ENCODE results near the gene HIRA. TPM values are rescaled to one million over a fixed set of nuclear protein-coding genes. Genes with fewer than 3 reads are reported as not detected.
A peak's percentile ranks its signal among the peaks of the same experiment; 100 is the strongest.

HIRA gene
- total RNA-seq, 2 experiments from 2014 or later, result 31.2 to 55.7 TPM

DNA sequence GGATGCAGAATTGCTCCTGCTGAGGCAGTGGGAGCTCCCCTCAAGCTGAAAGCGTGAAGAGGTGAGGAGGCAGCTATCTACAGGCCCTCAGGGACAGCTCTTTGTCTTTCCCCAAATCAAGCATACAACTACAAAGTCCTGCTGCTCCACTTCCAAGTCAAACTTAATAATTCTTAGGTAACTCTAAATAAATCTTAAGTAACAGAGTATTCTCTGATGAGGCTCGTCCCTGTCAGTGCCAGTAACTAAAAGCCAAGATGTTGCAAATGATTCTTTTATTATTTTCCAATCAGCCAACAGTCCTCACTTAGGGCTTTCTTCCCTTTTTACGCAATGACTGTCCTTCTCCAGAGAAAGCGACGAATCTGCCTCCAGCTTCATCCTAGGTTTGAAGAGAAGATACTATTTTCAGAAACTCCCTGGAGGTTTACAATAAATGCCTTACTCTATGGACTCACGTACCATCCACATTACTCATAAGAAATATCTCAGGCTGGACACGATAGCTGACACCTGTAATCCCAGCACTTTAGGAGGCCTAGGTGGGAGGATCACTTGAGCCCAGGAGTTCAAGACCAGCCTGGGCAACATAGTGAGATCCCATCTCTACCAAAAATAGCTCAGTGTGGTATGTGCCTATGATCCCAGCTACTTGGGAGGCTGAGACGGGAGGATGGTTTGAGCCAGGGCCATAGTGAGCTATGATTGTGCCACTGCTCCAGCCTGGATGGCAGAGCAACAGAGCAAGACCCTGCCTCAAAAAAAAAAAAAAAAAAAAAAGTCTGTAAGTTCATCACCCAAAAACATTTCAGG, 19.0 kb upstream of the HIRA start:
- intact Hi-C loops (cut with micrococcal nuclease; ENCODE audit: unreplicated experiment), result no loop called here

DNA sequence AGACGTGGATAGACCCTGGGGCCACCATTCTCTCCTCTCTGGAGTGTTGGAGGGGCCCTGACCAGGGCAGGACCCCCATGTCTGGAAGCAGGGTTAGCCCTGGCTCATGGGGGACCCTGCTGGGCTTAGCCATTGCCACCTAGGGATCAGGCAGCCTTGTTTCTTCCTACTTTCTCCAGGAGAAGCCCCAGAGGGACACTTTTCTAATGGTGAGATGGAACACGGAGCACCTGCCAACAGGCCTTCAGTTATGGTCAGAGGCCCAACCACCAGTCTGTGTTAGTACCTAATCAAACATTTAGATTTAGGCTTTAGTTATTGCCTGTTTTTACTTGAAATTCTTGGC, 17.9 kb upstream of the HIRA start:
- intact Hi-C loops (cut with micrococcal nuclease; ENCODE audit: unreplicated experiment), result loop anchor here (2.0 to 5.0 kb wide), 5 partner anchors 19 to 1372 kb away; partner anchors contain the start of genes PEX26 and SLC25A1
- Histone ChIP-seq H3K79me2 (ENCODE audit: insufficient read depth, low read depth, low read length) (peaks cover 44% of the 10 kb centered on the region), H3K27ac (ENCODE audit: low read depth, low read length, poor library complexity, severe bottlenecking) (no peak overlapping the region), H3K4me3 (ENCODE audit: low read depth, low read length, poor library complexity, severe bottlenecking) (peak overlapping the region; percentile 91), H3K9me2 (ENCODE audit: insufficient read depth, low read length) (no peaks in the 10 kb centered on the region), H2AFZ (ENCODE audit: low read length) (no peak overlapping the region), H3K36me3 (ENCODE audit: insufficient read depth, low read length) (peaks cover 78% of the 10 kb centered on the region), H3K4me1 (ENCODE audit: insufficient read depth, low read length, poor library complexity, severe bottlenecking) (peaks cover 27% of the 10 kb centered on the region), H3K9me3 (ENCODE audit: low read length) (no peaks in the 10 kb centered on the region), H4K20me1 (ENCODE audit: insufficient read depth, low read length) (peaks cover 16% of the 10 kb centered on the region; the same call in 1 of the 2 replicates), H3K4me2 (ENCODE audit: low read length) (peak overlapping the region; percentile 71)
- CTCF ChIA-PET (ENCODE audit: unreplicated experiment), result no interaction called here
- BruUV-seq (replicated peaks), result no TSS peak
- no peak for DNase-seq (ENCODE audit: low spot score)
- POLR2A ChIA-PET, result no interaction called here
- no peak for TF ChIP-seq EZH2phosphoT487 (IDR thresholded peaks at IDR 0.05; ENCODE audit: borderline replicate concordance, low read depth, low read length)
- TF ChIP-seq, protein P1, sequence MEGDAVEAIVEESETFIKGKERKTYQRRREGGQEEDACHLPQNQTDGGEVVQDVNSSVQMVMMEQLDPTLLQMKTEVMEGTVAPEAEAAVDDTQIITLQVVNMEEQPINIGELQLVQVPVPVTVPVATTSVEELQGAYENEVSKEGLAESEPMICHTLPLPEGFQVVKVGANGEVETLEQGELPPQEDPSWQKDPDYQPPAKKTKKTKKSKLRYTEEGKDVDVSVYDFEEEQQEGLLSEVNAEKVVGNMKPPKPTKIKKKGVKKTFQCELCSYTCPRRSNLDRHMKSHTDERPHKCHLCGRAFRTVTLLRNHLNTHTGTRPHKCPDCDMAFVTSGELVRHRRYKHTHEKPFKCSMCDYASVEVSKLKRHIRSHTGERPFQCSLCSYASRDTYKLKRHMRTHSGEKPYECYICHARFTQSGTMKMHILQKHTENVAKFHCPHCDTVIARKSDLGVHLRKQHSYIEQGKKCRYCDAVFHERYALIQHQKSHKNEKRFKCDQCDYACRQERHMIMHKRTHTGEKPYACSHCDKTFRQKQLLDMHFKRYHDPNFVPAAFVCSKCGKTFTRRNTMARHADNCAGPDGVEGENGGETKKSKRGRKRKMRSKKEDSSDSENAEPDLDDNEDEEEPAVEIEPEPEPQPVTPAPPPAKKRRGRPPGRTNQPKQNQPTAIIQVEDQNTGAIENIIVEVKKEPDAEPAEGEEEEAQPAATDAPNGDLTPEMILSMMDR (conservative IDR thresholded peaks at IDR 0.05; ENCODE audit: low read length), result no peak

More for the DNA sequence above, 19.0 kb upstream of the HIRA start:
- no peak overlapping the region for H3K27ac ChIP-seq (ENCODE audit: low read depth, low read length, poor library complexity, severe bottlenecking)
- ChIA-PET POLR2A (interaction anchor here (0.7 kb wide), 1 partner anchor 53 kb away, joined by 5 read pairs; no protein-coding TSS in a partner anchor), CTCF (ENCODE audit: unreplicated experiment) (no interaction called here)
- H3K79me2 ChIP-seq (ENCODE audit: insufficient read depth, low read depth, low read length), result peaks cover 32% of the 10 kb centered on the region
- BruUV-seq (replicated peaks), result no TSS peak
- no peaks in the 10 kb centered on the region for H3K9me2 ChIP-seq (ENCODE audit: insufficient read depth, low read length)
- no peak overlapping the region for H2AFZ ChIP-seq (ENCODE audit: low read length)
- H3K4me1 ChIP-seq (ENCODE audit: insufficient read depth, low read length, poor library complexity, severe bottlenecking), result peaks cover 25% of the 10 kb centered on the region
- peaks cover 4% of the 10 kb centered on the region; the same call in 1 of the 2 replicates for H4K20me1 ChIP-seq (ENCODE audit: insufficient read depth, low read length)
- no peak for TF ChIP-seq EZH2phosphoT487 (IDR thresholded peaks at IDR 0.05; ENCODE audit: borderline replicate concordance, low read depth, low read length)
- H3K4me3 ChIP-seq (ENCODE audit: low read depth, low read length, poor library complexity, severe bottlenecking), result no peak overlapping the region
- no peak for DNase-seq (ENCODE audit: low spot score)
- H3K9me3 ChIP-seq (ENCODE audit: low read length), result no peaks in the 10 kb centered on the region
- no peak overlapping the region for H3K4me2 ChIP-seq (ENCODE audit: low read length)
- peaks cover 78% of the 10 kb centered on the region for H3K36me3 ChIP-seq (ENCODE audit: insufficient read depth, low read length)

GRCh38 chr22:19448739-19449421, 17.3 kb upstream of the HIRA start:
- Histone ChIP-seq H3K27ac (ENCODE audit: low read depth, low read length, poor library complexity, severe bottlenecking) (peak overlapping the region; percentile 71), H4K20me1 (ENCODE audit: insufficient read depth, low read length) (peaks cover 17% of the 10 kb centered on the region; the same call in 1 of the 2 replicates), H2AFZ (ENCODE audit: low read length) (no peak overlapping the region), H3K36me3 (ENCODE audit: insufficient read depth, low read length) (peaks cover 78% of the 10 kb centered on the region), H3K4me3 (ENCODE audit: low read depth, low read length, poor library complexity, severe bottlenecking) (peak overlapping the region; percentile 91), H3K4me2 (ENCODE audit: low read length) (peak overlapping the region; percentile 71), H3K9me2 (ENCODE audit: insufficient read depth, low read length) (no peaks in the 10 kb centered on the region), H3K4me1 (ENCODE audit: insufficient read depth, low read length, poor library complexity, severe bottlenecking) (peaks cover 27% of the 10 kb centered on the region), H3K9me3 (ENCODE audit: low read length) (no peaks in the 10 kb centered on the region), H3K79me2 (ENCODE audit: insufficient read depth, low read depth, low read length) (peaks cover 44% of the 10 kb centered on the region)
- peak; percentile 22 for DNase-seq (ENCODE audit: low spot score)
- TF ChIP-seq, protein P1 (conservative IDR thresholded peaks at IDR 0.05; ENCODE audit: low read length), result no peak
- no peak for TF ChIP-seq EZH2phosphoT487 (IDR thresholded peaks at IDR 0.05; ENCODE audit: borderline replicate concordance, low read depth, low read length)
- no TSS peak for BruUV-seq (replicated peaks)
- intact Hi-C loops (cut with micrococcal nuclease; ENCODE audit: unreplicated experiment), result loop anchor here (2.0 to 5.0 kb wide), 5 partner anchors 20 to 1372 kb away; partner anchors contain the start of genes PEX26 and SLC25A1
- POLR2A ChIA-PET, result no interaction called here
- CTCF ChIA-PET (ENCODE audit: unreplicated experiment), result no interaction called here

Data from OCI-LY7 (cell line).